Nucleus accumbens (tissue), 56 donors: ENCODE data around the gene PTPRR.

Source experiments
- DNase-seq, 56 donors: peaks; one replicate each; lab custom pipeline; 2025; lab: John Stamatoyannopoulos, UW

The PTPRR gene

DNA sequence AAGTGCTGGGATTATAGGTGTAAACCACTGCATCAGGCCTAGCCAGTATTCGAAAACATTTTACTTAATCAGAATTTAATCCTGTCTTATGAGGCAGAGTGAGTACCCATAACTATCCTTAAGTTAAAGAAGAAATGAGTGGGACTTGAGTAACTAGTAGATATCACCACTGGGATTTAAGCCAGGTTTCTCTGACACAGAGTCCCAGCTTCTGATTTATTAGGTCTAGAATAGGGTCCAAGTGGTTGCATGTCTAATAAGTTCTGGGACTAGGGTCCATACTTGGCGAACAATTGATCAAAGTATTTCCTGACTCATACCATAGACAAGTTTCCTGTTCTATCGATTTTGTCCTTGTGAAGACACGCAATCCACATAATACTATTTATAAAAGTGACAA is 302.2 kb downstream of the PTPRR start:
- DNase-seq = no peak

DNA sequence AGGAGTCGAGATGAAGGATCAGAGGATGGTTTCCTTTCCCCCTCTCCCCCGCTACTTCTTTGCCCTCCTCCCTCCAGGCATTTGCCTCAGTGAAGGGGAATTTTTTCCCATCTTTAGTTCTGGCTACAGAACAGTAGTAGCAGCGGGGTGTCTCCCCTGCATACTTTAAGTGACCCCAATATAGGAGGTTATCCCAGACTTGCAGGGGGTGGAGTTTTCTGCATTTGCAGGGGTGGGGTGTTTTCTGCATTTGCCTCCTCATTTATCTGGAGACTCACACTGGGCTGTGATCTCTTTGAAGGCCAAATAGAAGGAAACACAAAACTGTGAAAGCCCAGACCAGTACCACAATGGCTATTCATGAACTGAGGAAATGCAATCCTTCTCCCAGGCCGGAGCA is 303.1 kb downstream of the PTPRR start:
- DNase-seq = no peak

DNA sequence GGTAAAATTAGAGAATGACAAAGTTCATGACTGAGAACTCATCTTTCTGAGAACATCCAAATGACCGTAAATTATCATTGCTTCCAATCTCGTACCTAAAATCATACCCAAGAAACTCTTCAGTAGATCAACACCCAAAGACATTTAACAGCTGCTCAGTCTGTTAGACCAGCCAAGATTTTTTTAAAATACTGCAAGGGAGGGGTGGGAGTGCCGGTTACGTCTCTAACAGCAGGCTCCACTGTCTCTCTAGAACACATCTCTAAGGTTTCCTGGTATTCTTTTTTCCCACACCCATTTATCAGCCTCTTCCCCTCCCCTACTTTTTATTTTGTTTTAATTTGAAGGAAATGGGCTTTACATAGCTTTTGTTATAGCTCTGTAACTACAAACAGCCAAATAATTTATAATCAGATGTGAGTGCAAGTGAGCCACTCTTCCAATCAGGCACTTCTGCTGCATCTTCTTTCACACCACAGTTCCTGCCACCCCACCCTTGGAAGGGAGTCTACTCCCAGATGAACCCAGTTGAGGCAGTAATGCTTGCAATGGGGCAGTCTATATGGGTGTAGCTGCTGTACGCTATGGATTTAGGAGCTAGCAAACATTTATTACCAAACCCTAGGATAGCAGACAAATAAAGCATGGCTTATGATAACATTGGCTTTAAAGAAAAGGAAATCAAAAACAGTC is 305.2 kb downstream of the PTPRR start:
- DNase-seq = no peak

GRCh38 chr12:70609739-70610491 is 310.6 kb downstream of the PTPRR start:
- peak in 6 of 56 donors; percentile 0 to 24 (median 8) for DNase-seq

DNA sequence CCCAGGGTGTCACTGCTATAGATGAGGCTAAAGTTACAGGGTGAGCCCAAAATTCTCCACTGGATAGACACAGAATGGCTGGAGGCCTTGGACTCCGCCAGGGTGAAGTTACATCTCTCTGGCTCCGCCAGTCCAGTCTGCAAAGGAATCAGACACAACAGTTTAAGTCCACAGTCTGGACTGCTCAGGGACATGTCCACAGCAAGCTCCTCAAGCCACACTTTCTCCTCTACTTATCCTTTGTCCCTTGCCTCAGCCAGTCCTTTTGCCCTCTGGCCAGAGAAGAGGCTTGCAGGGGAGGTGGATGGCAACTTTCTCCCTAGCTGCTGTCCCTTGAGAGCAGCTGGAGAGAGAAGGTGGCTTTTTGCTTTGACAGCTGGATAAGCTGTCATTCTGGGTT is 311.3 kb downstream of the PTPRR start:
- DNase-seq = no peak

- no peak for DNase-seq
These were observed 312.4 kb downstream of the PTPRR start for GRCh38 chr12:70608184-70608583.

DNA sequence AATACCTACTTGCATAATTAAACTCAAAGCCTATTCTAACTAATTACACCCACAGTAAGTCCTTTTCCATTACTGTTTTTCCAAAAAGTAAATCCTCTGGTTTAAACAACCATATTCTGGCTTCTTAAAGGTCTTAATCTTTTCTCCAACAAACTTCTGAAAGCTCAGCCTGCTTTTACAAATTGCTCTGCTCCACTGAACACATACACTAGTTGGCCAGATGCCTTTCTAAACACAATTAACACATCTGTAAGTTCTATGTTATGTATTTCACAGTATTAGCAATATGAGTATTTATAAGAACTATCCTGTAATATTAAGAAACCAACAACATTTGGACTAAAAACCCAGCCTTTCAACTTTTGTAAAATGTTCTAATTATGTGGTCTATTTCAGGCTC is 313.4 kb downstream of the PTPRR start:
- DNase-seq = no peak

- no peak for DNase-seq
These were observed 314.6 kb downstream of the PTPRR start for GRCh38 chr12:70605976-70606375.

- no peak for DNase-seq
These were observed 315.9 kb downstream of the PTPRR start for GRCh38 chr12:70604662-70605061.

DNA sequence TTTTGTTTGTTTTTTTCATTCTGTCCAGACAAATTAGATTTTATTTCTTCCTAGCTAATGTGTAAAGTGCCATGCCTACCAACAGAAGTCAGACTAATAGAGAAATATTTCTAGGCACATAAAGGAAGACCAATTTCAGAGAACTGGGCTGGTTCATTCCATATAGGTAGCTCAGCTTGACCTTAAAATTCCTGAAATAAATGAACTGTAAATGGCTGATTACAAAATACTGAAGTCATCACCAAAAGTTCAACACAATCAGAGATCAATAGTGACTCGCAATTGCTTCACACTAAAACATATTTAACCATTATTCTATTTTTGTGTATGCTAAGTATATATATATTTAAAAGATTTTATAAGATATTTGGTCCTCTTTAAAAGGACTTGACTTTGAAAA is 317.5 kb downstream of the PTPRR start:
- DNase-seq = no peak

GRCh38 chr12:70598467-70599193 is 321.9 kb downstream of the PTPRR start:
- DNase-seq = peak in 12 of 56 donors; percentile 2 to 28 (median 18)

GRCh38 chr12:70592664-70593063 is 327.9 kb downstream of the PTPRR start:
- DNase-seq = no peak

DNA sequence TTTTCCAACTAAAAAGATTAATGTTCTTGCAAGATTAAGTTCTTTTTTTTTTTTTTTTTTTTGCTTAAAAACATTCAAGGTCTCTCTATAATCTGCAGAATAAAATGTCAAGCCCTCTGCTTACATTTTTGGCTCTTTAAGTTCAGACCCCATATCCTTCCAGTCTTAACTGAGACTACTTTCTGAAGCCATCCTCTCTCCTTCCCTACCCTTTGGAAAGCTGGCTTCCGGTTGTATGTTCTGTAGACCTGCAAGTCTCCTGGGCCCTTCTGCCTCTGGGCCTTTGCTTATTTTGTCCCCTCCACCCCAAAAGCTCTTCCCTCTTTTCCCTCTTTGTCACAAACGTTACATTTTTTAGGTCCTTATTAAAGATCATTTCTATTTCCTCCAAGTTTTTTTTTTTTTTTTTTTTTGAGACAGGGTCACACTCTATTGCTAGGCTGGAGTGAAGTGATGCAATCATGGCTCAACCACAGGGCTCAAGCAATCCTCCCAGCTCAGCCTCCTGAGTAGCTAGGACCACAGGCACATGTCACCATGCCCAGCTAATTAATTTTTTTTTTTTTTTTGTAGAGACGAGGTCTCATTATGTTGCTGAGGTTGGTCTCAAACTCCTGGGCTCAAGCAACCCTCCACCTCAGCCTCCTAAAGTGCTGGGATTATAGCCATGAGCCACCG is 329.9 kb downstream of the PTPRR start:
- no peak for DNase-seq

GRCh38 chr12:70590051-70590450 is 330.5 kb downstream of the PTPRR start:
- DNase-seq = peak in 46 of 56 donors; percentile 5 to 81 (median 46)
